Stimulated activated CD8-positive, alpha-beta memory T cell treated with anti-CD3 and anti-CD28 coated beads, Interleukin-7, amount 100 ng/mL, for 48 hours (primary cell): ENCODE measurements around the gene SLX4.
"Not testable (repeated sequence)": the region's sequence is repeated elsewhere in the genome, so short reads cannot be mapped to it uniquely, and the experiment has no call there.

ENCODE experiments used
- DNase-seq, 2 donors: peaks; one replicate each; pipeline ENCODE4 v3.0.0-alpha.2; 2020; ENCODE audit warnings: low read depth in 1 of 2; ENCODE audit errors: extremely low read depth in 1 of 2

Gene SLX4, protein sequence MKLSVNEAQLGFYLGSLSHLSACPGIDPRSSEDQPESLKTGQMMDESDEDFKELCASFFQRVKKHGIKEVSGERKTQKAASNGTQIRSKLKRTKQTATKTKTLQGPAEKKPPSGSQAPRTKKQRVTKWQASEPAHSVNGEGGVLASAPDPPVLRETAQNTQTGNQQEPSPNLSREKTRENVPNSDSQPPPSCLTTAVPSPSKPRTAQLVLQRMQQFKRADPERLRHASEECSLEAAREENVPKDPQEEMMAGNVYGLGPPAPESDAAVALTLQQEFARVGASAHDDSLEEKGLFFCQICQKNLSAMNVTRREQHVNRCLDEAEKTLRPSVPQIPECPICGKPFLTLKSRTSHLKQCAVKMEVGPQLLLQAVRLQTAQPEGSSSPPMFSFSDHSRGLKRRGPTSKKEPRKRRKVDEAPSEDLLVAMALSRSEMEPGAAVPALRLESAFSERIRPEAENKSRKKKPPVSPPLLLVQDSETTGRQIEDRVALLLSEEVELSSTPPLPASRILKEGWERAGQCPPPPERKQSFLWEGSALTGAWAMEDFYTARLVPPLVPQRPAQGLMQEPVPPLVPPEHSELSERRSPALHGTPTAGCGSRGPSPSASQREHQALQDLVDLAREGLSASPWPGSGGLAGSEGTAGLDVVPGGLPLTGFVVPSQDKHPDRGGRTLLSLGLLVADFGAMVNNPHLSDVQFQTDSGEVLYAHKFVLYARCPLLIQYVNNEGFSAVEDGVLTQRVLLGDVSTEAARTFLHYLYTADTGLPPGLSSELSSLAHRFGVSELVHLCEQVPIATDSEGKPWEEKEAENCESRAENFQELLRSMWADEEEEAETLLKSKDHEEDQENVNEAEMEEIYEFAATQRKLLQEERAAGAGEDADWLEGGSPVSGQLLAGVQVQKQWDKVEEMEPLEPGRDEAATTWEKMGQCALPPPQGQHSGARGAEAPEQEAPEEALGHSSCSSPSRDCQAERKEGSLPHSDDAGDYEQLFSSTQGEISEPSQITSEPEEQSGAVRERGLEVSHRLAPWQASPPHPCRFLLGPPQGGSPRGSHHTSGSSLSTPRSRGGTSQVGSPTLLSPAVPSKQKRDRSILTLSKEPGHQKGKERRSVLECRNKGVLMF (N-terminal part only)

DNA sequence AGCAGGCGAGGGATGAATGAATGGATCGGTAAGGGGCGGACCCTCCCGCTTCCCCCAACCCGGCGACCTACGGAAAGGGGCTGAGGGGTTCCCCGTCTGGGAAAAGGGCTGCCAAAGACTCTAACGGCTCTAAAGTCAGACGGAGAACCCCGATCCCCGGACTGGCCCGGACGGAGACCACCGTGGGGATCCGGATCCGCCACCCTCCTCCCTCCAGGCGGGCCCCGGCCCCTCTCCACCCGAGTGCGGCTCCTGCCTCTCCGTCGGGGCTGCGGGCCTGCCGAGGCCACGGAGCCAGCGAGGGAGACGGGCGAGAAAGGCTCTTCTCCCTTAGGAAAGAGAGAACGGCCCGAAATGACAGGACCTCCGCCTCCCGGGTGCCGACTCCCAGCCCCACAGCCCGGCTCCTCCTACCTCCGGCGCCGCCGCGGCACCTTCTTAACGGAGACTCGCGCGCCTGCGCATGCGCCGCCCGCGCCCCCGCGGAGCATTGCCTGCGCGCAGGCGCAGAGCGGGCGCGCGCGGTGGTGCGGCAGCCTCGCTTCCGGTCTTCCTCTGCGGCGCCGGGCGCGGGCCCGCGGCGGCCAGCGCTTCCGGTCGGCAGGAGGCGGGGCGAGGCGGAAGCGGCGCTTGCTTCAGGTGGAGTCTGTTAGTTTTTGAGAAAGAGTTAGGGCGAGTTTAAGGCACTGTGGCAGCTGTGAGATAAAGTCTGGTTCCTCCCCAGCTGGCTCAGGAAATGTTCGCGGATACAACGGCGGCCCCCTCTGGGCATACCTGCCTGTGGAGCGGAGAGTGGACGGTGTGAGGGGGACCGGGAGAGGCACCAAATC lies at the start of gene SLX4:
SLX4 (minus strand) TSS at position 461 of the 830 bp plus-strand sequence. CDS start 2,642 bp downstream, outside the sequence.
- DNase-seq = peak; percentile 77 to 82

DNA sequence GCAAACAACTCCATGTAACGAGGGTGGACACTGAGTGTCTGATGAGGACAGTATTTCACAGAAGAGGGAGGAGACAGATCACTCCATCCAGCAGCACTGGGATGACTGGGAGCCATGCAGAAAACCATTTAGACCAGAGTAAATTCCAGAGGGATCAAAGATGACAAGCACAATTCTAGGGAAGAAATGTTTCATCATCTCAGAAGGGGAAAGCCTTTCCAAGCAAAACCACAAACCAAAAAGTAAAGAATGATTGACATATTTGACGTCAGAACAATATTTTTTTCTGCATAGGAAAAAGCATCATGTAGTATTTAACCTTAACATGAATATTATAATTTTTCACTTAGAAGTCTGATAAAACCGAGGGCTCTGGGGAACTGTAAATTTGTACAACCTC lies 47.8 kb upstream of the SLX4 start:
- DNase-seq = no peak

DNA sequence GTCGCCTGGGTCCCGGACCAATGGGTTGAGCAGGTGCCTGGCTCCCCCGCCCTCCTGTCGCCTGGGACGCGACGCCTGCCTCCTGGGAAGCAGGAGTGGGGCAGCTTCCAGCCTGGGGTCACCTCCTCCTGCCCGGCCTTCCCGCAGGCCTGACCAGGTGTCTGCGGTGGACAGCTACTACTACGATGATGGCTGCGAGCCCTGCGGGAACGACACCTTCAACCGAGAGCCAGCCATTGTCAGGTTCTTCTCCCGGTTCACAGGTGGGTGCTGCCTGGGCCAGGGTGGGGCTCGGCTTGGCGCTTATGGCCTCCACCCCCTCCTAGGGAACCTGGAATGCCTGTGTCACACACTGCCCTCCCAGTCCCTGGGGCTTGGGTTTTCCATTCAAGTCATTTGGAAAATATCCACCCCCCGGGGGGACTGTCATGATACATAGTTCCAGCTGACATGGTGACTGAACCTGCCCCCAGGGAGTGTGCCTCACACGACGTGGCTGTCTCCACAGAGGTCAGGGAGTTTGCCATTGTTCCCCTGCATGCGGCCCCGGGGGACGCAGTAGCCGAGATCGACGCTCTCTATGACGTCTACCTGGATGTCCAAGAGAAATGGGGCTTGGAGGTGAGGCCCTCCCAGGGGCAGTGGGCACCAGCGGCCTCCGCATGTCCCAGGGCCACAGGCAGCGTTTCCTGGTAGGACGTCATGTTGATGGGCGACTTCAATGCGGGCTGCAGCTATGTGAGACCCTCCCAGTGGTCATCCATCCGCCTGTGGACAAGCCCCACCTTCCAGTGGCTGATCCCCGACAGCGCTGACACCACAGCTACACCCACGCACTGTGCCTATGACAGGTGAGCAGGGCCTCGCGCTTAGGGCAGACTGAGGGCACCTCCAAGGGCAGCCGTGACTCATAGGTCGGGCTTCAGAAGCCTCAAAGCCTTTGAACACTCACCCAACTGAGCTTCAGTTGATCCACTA lies 45.4 kb upstream of the SLX4 start:
- peak in 1 of 2 donors; percentile 52 for DNase-seq

DNA sequence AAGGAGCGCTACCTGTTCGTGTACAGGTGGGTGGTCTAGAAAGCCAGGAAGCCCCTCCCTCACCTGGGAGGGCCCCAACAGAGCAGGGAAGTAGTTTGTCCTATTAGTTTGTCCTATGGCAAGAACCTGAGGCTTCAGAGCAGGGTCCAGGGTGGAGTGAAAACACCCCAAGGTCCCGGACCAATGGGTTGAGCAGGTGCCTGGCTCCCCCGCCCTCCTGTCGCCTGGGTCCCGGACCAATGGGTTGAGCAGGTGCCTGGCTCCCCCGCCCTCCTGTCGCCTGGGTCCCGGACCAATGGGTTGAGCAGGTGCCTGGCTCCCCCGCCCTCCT lies 44.7 kb upstream of the SLX4 start:
- not testable (repeated sequence) for DNase-seq

DNA sequence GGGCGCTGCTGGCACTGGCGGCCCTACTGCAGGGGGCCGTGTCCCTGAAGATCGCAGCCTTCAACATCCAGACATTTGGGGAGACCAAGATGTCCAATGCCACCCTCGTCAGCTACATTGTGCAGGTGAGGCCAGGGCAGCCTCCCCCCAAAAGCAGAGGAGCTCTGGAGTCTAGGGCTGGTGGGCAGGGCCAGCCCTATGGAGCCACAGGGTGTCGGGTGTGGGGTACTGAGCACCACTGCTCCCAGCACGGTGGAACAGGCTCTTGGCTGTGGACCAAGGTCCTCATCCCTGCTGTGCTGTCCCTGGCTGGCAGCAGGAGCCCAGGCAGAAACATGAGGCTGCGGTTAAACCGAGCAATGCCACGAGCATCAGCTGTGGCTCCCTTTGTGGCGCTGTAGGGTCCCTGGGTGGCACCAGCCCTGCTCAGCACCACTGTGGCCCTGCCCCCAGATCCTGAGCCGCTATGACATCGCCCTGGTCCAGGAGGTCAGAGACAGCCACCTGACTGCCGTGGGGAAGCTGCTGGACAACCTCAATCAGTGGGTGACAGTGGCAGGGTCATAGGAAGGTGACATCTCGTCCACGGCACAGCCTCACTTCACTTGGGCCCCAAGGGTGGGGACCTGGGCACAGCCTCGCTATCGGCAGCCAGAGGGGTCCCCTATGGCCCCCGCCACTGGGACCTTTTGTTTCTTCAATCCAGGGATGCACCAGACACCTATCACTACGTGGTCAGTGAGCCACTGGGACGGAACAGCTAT lies 44.2 kb upstream of the SLX4 start:
- DNase-seq = no peak

DNA sequence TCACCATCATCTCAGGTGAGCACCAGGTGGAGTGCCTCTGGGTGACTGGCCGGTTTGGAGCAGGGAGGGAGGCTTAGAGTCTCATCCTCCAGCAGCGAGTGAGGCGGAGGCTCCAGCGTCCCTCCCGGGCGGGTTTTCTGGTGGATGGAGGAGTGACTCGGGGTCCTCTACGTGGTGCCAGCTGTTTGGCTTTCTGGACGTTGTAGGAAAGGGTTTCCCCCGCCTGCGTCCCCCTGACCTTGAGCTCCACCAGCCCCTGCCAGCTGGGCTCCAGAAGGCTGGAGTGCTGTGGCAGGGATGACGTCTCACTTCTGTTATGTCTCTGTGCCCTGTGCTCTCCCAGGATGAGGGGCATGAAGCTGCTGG lies 43.6 kb upstream of the SLX4 start:
- DNase-seq = no peak

DNA sequence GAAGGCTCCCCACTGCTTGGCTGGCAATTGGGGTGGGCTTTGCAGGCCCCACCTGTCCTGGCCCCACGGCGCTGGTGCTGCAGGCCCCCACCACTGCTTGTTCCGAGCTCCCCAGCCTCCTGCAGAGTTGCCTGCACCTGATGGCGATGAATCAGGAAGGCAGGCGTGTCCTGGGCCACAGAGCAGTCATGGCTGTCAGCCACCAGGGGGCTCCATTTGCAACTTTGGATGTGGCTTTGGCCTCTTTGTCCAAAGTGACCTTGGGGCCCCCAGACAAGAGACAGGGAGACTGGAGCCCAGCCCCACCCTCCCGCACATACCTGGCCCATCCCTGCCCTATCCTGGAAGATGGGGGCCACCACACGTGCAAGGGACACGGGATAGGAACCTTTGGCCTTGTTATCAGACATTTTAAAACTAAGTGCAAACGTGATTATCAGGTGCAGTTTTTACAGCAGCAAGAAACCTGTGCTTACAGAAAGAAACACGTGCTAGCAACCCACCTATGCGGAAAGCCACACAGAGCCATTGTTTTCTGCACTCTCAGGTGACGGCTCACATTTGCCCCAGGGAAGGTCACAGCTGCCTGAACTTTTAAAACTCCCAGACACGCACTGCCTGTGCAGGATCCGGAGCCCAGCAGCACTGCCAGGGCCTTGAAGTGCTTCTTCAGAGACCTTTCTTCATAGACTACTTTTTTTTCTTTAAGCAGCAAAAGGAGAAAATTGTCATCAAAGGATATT lies 43.0 kb upstream of the SLX4 start, which contains the start of gene DNASE1:
DNASE1 (plus strand) TSS at position 443 of the 743 bp plus-strand sequence. CDS start 683 bp downstream, outside the sequence.
- DNase-seq = peak; percentile 15 to 24

DNA sequence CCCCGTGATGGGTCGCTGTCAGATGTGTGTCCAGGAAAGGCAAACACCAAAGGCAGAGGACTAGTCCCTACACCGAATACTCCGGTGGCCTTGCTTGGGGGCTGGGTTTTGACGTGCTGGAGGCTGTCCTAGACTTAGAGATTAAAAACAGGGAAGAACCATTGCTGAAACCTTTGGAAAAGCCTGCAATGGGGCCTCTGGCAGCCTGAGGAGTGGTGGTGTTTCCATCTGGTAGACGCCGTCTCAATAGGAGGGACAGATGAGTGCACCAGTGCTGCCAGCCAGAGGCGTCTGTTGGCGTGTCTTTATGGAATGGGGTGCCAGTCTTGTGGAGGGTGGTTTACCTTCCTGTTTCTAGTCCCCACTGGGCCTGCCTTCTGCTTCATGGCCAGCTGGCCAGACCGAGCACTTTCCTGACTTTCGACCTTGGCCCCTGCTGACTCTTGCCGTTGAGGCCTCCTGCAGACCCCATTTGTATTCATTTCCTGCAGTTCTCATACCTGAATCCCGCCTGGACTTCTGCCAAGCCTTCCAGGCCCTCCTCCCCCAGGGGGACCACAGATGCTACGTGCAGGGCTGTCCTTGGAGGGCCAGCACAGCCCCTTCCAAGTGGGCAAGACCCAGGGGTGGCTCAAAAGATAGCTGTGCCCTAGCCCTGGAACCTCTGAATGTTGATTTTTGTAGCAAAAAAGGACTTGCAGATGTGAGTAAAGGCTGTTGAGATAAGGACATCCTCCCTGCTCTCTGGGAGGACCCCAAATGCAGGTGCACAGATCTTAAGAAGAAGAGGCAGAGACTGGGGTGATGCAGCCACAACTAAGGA lies 41.2 kb upstream of the SLX4 start:
- no peak for DNase-seq

DNA sequence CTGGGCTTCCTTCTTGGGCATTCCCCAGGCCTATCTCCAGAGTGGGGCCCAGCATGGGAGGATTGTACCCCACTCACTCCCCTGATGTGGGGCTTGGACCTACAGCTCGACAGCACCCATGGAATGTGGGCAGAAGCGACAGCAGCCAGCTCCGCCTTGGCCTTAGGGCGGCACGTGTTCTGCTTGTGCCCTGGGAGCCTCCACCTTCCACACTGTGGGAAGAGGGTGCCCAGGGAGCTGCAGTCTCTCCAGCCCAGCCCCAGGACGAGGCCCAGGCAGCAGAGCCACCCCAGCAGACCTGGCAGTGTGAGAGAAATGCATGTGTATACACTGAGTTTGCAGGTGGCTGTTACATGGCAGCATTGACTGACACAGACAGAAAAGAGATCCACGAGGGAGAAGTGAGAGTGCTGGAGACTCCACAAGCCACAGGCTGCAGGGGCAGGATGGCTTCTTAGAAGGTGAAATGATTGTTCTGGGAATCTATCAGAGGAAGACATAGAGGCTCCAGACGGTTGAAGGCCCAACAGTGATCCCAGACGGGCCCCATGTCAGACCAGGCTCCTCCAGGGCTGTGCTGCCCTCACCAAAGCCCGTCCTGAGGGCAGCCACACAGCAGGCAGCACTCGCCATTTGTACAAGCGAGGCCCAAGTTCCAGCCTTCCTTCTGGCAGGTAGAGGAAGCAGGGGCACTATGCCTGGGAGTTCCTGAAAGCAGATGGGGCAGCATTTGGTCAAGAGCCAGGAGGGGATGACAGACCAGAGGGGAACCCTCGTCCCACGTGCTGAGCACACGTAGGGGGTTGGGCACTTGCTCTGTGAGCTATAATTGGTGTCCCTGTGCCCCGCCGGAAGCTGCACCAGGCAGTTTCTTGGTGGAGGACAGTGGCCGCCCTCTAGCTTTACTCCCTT lies 40.3 kb upstream of the SLX4 start:
- DNase-seq = no peak

DNA sequence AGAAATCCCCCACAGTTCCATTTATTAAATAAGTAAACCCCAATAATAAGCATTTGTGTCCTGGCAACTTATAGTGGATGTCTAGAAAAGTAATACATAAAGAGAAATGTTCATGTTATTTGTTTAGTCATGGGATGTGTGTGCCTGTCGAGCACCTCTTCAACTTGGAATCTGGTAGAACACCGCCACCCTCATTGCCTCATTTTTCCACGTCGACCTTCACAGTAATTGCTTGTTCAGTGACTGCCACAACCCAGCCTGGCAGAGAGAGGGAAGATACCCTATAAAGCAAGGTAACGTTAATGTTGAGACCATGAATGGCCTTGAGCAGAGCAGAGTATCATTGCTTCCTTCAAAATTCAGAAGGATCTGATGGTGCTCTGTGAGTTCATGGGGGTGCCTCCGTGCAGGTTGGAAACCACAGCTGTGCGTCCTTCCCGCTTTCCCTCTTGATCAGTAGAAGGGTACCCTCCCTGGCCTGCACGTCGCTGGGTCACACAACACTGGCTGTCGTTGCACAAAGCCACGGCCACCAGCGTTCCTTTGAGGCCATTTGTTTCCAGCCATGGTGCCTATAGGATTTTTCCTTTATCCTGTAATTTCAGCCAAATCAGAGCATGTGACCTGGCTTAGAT lies 39.3 kb upstream of the SLX4 start:
- no peak for DNase-seq

DNA sequence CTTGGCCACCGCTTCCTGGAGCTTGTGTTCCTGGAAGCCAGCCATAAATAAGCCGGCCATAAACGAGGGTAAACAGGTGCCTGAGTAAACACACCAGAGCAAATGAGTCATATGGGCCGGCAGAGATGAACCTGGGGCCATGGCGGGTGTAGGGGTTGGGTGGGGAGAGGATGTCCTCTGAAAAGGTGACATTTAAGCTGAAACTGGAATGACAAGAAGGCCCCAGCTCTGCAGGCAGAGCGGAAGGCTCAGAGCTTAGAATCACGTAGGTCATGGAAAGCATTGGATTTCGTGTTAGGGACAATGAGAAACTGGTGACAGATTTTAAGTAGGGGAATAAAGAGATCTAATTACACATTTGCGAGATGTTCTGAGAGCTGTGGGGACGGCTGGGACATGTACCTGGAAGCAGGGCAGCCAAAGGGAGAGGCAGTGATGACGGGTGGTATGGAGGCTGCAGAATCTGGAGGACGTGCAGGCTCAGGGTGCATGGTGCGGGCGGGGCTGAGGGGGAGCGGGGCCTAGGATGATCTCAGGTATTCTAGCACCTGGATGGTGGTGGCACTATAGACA lies 35.0 kb upstream of the SLX4 start:
- no peak for DNase-seq

DNA sequence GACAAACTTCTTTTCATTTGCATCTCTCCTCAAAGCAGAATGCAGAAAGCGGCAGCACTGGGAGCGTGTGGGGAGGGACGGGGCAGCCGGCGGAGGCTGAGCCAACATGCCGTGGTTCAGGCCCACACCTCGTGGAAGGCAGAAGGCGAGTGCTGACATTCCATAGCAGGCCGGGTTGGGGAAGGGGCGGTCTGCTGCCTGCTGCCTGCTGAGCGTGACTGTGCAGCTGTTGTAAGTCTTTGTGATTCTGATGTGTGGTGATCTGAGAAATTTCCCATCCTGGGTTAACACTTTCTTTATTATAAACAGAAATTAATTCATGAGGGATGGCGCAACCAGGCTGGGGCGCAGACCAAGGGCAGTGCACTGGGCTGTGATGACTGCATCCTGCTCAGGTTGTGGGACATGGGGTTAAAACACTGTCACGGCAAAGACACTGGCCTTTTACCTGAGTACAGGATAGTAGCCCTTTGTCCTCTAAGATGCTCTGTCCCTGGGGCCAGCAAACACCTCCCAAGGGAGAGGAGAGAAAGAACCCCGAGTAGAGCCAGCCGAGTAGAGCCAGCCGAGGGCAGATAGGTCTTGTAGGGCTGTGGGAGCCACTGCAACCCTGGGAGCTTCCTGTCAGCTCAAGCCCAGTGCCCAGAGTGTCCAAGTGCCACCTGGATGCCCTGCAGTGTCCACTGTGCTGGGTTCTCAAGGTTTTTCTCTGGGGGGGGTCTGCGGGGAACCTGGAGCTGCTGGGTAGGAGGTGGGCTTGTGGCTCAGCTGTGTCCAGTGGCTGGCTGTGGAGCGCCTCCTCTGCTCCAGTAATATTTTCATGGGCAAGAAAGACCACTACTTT lies 34.3 kb upstream of the SLX4 start:
- no peak for DNase-seq

DNA sequence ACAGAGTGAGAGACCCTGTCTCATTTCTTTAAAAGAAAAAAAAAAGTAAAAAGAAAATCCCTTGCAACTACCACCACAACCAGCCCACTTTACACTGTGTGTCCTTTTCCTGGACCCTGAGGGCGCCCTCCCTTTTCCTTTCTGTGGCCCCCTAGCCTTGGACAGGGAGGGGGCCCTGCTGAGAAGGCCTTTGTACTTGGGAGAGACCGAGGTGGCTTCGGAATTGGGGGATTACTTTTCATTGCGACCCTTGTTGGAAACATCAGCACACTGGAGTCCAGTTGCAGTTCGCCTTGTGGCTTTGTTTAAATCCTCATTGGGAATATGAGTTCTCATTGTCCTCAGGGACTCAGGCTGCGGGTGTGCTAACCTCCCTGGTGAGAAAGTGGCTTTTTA lies 33.7 kb upstream of the SLX4 start:
- DNase-seq = no peak

DNA sequence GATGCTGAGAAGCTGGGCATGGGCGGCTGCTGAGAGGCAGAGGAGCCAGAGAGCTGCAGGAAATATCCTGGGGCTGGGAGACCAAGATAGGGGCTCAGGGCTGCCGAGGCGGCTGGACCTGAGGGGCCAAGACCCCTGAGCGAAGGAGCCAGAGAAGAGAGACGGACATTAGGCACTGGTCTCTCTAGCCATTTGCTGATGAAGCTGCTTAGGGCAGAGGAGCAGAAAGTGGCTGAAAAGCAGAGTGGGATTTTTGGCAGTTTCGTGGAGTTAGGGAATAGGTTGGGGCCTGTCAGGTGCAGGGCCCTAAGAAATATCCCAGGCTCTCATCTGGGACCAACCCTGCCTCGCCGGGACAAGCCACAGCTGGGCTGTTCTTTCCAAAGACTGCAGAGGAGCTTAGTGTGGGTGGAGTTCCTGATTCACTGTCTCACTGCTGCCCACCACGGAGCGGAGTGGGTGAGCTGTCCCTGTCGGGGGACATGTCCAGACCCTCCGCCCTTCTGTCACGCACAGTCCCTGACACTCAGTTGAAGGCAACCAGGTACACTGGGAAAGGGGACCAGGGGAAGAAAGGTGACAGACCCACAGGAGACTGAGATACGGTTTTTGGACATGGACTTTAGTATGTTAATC lies 31.8 kb upstream of the SLX4 start:
- no peak for DNase-seq
